Measurements from ENCODE around the gene GOLGA3.

DNA sequence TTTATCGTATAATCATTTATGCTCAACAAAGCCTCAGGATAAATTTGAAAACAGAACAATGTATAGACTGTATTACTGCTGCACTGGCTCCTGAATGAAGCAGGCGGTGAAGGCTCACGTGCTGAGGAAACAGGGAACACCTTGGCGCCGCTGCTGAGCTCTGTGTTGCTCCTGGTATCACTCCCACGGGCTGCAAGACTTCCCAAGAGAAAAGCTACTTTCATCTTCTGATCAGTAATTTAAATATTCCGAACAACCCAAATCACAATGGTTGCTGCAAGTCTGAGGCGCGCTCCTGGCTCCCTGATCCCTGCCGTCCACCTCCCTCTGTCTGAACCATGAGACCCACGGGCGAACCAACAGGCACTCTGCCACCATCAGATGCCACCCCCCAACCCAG lies 102.3 kb downstream of the GOLGA3 start:
- TF ChIP-seq POLR2A (IDR thresholded peaks at IDR 0.05; ENCODE audit: low read length) (no peak), GATA1 (IDR thresholded peaks at IDR 0.05; ENCODE audit: low read depth, low read length) (no peak)
